Suprapubic skin (tissue), 4 donors: ENCODE measurements around the gene BBS4. TPM values are rescaled to one million over a fixed set of nuclear protein-coding genes. Genes with fewer than 3 reads are reported as not detected.

Source experiments
- DNase-seq, 2 donors: peaks; one replicate each; pipeline ENCODE4 v3.0.0-alpha.2; 2019; ENCODE audit warnings: low spot score in 2 of 2
- H3K27ac ChIP-seq: fragments of 200-600 bp; sonication (generic); one replicate; pipeline ENCODE4 v1.5.1; 2019
- H3K27me3 ChIP-seq: fragments of 200-600 bp; sonication (generic); one replicate; pipeline ENCODE4 v1.5.1; 2019
- H3K36me3 ChIP-seq: fragments of 200-600 bp; sonication (generic); one replicate; pipeline ENCODE4 v1.5.1; 2019
- H3K4me1 ChIP-seq: fragments of 200-600 bp; sonication (generic); one replicate; pipeline ENCODE4 v1.5.1; 2019
- H3K4me3 ChIP-seq: fragments of 200-600 bp; sonication (generic); one replicate; pipeline ENCODE4 v1.5.1; 2019; ENCODE audit warnings: mild to moderate bottlenecking
- H3K9me3 ChIP-seq: fragments of 200-600 bp; sonication (generic); one replicate; pipeline ENCODE4 v1.5.1; 2019
- CTCF ChIP-seq, 2 donors: fragments of 200-600 bp in 1 of 2; fragments of 450-650 bp in 1 of 2; sonication (generic) in 1 of 2; IDR thresholded peaks; one replicate each; pipeline ENCODE4 v1.5.1; 2016 to 2019; ENCODE audit warnings: antibody characterized with exemption in 2 of 2, mild to moderate bottlenecking in 1 of 2, moderate library complexity in 1 of 2
- EP300 ChIP-seq: sonication (generic); formaldehyde crosslinking; IDR thresholded peaks from one replicate; pipeline ENCODE4 v1.6.1; 2017; ENCODE audit warnings: antibody characterized with exemption
- POLR2A ChIP-seq, 2 donors: fragments of 450-650 bp; IDR thresholded peaks; one replicate each; pipeline ENCODE4 v1.6.1; 2017; ENCODE audit warnings: antibody characterized with exemption in 2 of 2, mild to moderate bottlenecking in 2 of 2, moderate library complexity in 2 of 2
- POLR2AphosphoS5 ChIP-seq, 3 donors: sonication (generic); formaldehyde crosslinking; IDR thresholded peaks; one replicate each; pipeline ENCODE4 v1.6.1; 2017; ENCODE audit warnings: antibody characterized with exemption in 3 of 3
- WGBS: methylation state at CpG from one replicate; pipeline ENCODE4 v1.1.5; 2018; 5-methylcytosine and 5-hydroxymethylcytosine counted together
- total RNA-seq, 4 donors: library from RNA; depleted of rRNA; stranded (reverse); fragments of >200 nt; gene quantifications; one replicate each; pipeline ENCODE4 v1.1.0, GENCODE V29; 2016

The BBS4 gene
- total RNA-seq, 4 donors from 2014 or later = 10.8 to 53.9 (median 21.2) TPM

- Histone ChIP-seq H3K27ac (peak within 1 kb of the TSS; percentile 88), H3K36me3 (peaks cover 3% of the 10 kb centered on the region), H3K9me3 (no peaks in the 10 kb centered on the region), H3K4me1 (peaks cover 34% of the 10 kb centered on the region), H3K27me3 (no peaks in the 10 kb centered on the region), H3K4me3 (peak within 1 kb of the TSS; percentile 84)
- TF ChIP-seq POLR2A (IDR thresholded peaks at IDR 0.05) (peak; percentile 81 to 89), CTCF (IDR thresholded peaks at IDR 0.05) (peak; percentile 31 to 50), EP300 (no peak), POLR2AphosphoS5 (IDR thresholded peaks at IDR 0.05) (peak; percentile 39 to 99 (median 99))
- peak; percentile 94 for DNase-seq
- WGBS = 0% methylated on average over 26 of the region's 68 CpGs
Observed at GRCh38 chr15:72783640-72784455, 97.8 kb downstream of the BBS4 start, which contains the start of gene ADPGK. Gene ADPGK (minus strand): TSS chr15:72783758. CDS start chr15:72783691, 67 bp downstream.

- DNase-seq = no peak
- H3K27me3 ChIP-seq = no peaks in the 10 kb centered on the region
- 46% methylated on average over 7 of the region's 7 CpGs for whole genome bisulfite sequencing
- TF ChIP-seq POLR2AphosphoS5 (IDR thresholded peaks at IDR 0.05) (no peak), EP300 (no peak), POLR2A (IDR thresholded peaks at IDR 0.05) (no peak), CTCF (IDR thresholded peaks at IDR 0.05) (no peak)
- H3K36me3 ChIP-seq = peaks cover 2% of the 10 kb centered on the region
- peak overlapping the region; percentile 88 for H3K27ac ChIP-seq
- H3K9me3 ChIP-seq = no peaks in the 10 kb centered on the region
- peak overlapping the region; percentile 84 for H3K4me3 ChIP-seq
- H3K4me1 ChIP-seq = peaks cover 34% of the 10 kb centered on the region
Observed at GRCh38 chr15:72784456-72784876, 98.5 kb downstream of the BBS4 start.

GRCh38 chr15:72785432-72785831 lies 99.4 kb downstream of the BBS4 start:
- 62% methylated on average over 4 of the region's 4 CpGs for WGBS
- no peaks in the 10 kb centered on the region for H3K9me3 ChIP-seq
- no peaks in the 10 kb centered on the region for H3K36me3 ChIP-seq
- H3K4me3 ChIP-seq = no peak overlapping the region
- no peak overlapping the region for H3K27ac ChIP-seq
- no peak for DNase-seq
- TF ChIP-seq POLR2A (IDR thresholded peaks at IDR 0.05) = no peak
- TF ChIP-seq CTCF (IDR thresholded peaks at IDR 0.05) = no peak
- TF ChIP-seq EP300 = no peak
- TF ChIP-seq POLR2AphosphoS5 (IDR thresholded peaks at IDR 0.05) = no peak
- H3K4me1 ChIP-seq = peaks cover 31% of the 10 kb centered on the region
- no peaks in the 10 kb centered on the region for H3K27me3 ChIP-seq

GRCh38 chr15:72785841-72786240 lies 99.8 kb downstream of the BBS4 start:
- no peaks in the 10 kb centered on the region for H3K9me3 ChIP-seq
- no peaks in the 10 kb centered on the region for H3K36me3 ChIP-seq
- DNase-seq = no peak
- no peak overlapping the region for H3K27ac ChIP-seq
- peaks cover 28% of the 10 kb centered on the region for H3K4me1 ChIP-seq
- WGBS = 73% methylated on average over 2 of the region's 2 CpGs
- TF ChIP-seq POLR2A (IDR thresholded peaks at IDR 0.05) = no peak
- TF ChIP-seq CTCF (IDR thresholded peaks at IDR 0.05) = no peak
- TF ChIP-seq POLR2AphosphoS5 (IDR thresholded peaks at IDR 0.05) = no peak
- no peak for TF ChIP-seq EP300
- no peaks in the 10 kb centered on the region for H3K27me3 ChIP-seq
- no peak overlapping the region for H3K4me3 ChIP-seq

- TF ChIP-seq CTCF (IDR thresholded peaks at IDR 0.05) = no peak
- TF ChIP-seq POLR2AphosphoS5 (IDR thresholded peaks at IDR 0.05) = no peak
- no peak for TF ChIP-seq EP300
- TF ChIP-seq POLR2A (IDR thresholded peaks at IDR 0.05) = no peak
- 83% methylated on average over 4 of the region's 4 CpGs for WGBS
- DNase-seq = no peak
- H3K36me3 ChIP-seq = no peaks in the 10 kb centered on the region
- H3K4me3 ChIP-seq = no peak overlapping the region
- H3K27me3 ChIP-seq = no peaks in the 10 kb centered on the region
- H3K4me1 ChIP-seq = peaks cover 24% of the 10 kb centered on the region
- H3K27ac ChIP-seq = no peak overlapping the region
- no peaks in the 10 kb centered on the region for H3K9me3 ChIP-seq
Observed at GRCh38 chr15:72786242-72786641, 100.2 kb downstream of the BBS4 start.
